T1000 (cell line): ENCODE data around the gene LCN12.

ENCODE experiments used
- DNase-seq: peaks from one replicate; lab custom pipeline; 2025; ENCODE audit warnings: mixed read lengths; lab: John Stamatoyannopoulos, UW

The LCN12 gene

DNA sequence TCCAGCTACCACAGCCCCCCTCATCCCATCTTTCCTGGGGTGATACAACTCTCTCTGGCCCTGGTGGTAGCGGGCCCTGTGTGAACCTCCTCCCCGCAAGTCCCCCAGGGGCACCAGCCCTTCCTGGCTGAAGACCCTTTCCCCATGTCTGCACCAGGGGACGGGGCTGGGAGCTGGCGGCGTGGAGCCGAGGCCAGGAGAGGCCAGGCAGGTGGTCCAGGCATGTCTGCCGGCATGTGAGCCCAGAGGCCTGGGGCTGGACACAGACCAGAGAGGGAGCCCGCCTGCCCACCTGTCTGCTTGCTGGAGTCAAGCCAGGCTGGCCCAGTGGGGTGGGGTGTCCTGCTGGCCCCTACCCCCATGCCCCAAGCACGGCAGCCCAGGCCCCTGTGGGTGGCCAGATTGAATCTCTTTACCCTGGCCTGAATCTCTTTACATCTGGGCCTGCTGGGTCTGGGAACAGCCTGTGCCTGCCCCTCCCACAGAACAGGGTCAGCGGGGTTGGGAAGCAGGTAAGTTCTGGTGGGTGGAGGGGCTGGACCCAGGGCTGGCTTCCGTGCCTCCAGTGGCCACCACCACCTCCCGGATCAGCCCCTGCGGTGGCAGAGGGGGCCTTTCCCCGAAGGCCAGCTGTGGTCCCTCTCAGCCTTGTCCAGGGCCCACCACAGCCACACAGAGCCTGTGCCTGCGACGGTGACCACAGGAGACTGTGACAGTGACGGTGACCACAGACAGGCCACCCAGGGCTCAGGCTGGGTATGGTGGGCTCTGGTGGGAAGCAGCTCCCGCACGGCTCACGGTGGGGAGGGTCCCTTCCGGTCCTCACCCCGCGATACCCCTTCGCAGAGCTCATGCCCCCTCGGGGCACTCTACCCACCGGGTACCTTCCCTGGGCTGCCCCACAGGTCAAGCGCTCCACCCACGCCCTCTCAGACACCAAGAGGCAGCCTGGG, 7.1 kb downstream of the LCN12 start:
- DNase-seq: no peak

DNA sequence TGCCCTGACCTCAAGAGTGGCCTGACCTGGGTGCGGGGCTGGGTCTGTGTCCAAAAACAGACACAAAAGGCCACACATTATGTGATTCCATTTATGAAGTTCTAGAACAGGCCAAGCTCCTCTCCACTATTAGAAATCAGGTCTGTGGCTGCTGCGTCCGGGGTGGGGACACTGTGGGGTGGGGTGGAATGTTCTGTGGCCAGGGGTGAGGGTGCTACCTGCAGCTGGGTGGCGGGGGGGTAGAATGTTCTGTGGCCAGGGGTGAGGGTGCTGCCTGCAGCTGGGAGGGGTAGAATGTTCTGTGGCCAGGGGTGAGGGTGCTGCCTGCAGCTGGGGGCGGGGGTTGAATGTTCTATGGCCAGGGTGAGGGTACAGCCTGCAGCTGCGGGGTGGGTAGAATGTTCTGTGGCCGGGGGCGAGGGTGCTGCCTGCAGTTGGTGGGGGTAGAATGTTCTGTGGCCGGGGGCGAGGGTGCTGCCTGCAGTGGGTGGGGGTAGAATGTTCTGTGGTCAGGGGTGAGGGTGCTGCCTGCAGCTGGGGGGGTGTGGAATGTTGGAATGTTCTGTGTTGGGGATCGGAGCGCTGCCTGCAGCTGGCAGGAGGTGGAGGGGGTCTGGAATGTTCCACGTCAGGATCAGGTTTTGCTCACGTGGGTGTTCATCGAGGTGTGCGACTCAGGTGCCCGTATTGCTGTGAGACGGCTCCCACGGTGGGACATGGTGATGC, 8.3 kb downstream of the LCN12 start:
- no peak for DNase-seq

DNA sequence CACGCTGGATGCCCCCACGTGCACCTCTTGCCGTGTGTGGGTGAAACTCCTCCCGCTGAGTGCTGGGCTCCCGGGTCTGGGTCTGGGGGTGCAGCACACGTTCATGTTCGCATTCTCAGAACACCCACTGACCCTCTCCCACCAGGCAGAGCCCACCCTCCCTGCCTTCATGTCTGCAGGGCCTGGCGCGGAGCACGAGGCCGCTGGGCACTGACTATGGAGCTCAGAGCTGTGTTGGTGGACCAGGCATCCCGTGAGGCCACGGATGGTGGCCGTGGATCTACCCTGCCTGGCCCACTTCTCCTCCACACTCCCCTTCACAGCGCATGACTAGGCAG, 8.8 kb downstream of the LCN12 start:
- no peak for DNase-seq

DNA sequence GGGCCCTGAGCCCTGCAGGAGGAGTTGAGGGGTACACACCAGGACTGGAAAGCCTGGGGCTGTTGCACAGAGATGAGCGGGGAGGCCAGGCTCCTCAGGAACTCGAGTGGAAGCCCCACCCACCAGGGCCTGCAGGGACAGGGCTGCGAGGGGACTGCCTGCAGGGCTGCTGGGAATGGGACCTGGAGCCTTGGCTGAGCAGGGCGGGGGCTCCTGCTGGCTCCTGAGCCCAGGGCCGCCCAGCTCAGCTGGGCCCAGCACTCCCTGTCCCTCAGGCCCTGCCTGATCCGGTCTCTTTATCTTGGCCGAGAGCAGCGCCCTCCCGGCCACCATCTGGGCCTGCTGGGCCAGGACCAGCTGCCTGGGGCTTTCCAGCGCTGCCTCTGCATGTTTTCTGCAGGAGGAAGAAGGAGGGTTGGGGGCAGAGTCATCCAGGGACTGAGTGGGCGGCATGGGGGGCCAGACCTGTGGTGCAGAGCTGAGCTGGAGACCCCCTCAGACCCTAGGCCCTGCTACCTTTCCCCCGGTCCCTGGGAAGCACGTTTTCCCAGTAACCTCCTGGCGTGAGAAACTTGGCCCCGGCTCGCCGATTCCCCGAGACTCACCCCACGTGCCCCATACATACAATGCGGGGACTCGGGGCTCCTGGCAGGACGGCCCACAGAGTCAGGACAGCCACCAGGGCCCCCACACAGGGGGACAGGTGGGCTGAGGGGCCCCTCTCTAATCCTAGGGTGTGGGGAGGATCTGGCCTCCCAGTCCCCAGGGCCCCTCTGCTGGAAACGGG, 9.4 kb downstream of the LCN12 start:
- no peak for DNase-seq

DNA sequence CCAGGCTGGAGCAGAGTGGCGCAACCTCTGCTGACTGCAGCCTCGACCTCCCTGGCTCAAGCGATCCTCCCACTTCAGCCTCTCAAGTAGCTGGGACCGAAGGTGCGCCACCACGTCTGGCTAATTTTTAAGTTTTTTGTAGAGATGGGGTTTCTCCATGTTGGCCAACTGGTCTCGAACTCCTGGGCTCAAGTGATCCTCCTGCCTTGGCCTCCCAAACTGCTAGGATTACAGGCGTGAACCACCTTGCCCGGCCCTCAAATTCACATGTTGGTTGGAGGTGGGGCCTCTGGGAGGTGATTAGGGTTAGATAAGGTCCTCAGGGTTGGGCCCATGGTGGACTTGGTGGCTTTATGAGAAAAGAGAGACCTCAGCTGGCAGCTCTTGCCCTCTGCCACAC, 10.1 kb downstream of the LCN12 start:
- no peak for DNase-seq

DNA sequence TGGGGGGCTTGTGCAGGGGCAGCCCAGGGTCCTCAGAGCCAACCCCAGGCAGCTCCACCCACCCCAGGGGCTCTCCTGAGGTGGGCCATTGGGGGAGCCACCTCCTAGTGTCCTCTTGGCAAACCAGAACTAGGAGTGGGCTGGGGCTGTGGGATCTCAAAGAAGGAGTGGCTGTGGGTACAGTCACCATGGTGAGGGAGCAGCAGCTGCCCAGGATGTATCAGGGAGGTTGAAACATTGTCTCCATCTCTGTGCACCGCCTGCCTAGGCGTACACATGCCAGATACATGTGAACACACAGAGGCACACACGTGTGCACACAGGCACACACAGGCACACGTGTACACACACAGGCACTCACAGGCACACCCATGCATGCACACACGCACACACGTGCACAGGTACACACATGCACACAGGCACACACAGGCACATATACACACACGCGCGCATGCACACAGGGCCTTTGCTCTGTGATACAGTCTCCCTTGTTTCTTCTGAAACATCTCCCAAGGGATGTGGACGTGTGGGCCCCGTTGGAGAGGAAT, 10.7 kb downstream of the LCN12 start:
- no peak for DNase-seq

DNA sequence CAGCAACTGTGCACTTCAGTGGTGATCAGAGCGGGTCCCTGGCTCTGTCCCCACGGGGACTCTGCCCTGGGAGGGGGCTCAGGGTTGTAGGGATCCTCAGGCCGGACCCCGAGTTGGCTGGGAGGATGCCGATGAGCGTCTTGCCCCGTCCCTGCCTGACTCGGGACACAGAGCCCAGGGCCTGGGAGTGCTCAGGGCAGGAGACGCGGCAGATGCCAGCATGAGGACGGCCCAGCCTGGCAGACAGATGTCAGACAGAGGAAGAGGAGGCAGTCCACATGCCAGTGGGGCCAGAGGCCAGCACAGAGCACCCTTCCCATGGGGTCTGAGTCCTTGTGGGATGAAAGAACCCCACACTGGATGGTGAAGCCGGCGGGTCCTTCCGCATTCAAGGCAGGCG, 11.3 kb downstream of the LCN12 start:
- DNase-seq: no peak

DNA sequence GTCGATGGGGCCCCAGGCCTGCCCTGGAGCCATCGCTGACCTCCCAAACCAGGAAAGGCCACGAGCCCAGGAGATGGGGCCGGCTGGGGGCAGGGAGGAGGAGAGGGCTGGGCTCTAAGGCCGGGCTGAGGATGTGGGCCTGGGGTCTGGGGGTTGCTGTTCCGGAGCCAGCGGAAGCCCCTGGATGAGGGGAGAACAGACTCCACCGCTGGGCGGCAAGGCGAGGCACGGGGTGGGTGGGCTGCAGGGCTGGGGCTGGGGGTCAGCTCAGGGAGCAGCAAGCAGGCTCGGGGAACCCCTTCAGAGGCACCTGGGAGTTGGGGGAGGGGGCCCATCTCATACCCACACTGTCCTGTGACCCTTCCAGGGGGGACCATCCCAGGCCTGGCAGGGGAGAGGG, 11.7 kb downstream of the LCN12 start:
- DNase-seq: no peak

DNA sequence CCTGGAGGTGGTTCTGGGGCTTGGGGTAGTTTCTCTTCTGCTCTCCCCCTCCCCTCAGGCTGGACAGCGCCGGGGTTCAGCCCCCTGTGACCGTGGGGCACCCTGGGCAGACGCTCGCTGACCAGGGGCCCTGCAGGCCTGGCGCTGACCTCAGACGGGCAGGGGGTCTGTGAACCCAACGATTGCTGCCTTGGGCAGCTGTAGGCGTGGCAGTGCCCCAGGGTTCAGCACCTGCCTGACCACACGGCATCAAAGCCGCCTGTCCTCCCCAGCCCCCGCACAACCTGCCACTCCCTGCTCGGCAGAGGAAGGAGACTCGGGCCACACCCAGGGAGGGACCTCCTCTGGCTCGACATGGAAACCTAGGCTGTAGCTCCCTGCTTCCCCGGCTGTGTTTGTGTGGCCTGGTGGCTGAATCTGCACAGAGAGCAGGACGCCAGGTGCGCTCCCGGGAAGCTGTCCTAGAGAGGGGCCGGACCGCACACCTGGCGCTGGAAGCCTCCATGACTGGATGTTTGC, 12.2 kb downstream of the LCN12 start:
- no peak for DNase-seq

DNA sequence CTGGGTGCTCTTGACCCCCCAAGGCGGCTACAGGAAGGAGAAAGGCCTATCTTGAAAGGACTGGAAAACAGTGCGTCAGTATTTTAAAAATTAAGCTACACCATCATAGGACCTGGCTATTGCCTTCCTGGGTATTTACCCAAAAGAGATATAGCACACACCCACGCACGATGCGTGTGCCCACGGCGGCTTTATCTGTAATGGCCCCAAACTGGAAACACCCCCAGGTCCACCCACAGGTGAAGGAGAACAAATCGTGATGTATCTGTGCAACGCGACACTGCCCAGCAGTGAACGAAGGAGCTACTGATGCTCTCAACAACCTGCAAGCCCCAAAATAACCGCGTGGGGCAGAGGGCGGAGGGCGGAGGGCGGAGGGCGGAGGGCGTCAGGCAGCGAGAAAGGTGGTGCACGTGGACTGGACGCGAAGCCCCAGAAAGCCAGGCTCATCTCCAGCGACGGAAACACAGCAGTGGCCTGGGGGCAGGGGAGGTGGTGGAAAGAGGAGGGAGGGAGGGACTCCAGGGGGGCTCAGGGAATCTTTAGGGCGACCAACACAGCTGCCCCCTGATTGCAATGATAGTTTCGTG, 12.9 kb downstream of the LCN12 start:
- DNase-seq: no peak

DNA sequence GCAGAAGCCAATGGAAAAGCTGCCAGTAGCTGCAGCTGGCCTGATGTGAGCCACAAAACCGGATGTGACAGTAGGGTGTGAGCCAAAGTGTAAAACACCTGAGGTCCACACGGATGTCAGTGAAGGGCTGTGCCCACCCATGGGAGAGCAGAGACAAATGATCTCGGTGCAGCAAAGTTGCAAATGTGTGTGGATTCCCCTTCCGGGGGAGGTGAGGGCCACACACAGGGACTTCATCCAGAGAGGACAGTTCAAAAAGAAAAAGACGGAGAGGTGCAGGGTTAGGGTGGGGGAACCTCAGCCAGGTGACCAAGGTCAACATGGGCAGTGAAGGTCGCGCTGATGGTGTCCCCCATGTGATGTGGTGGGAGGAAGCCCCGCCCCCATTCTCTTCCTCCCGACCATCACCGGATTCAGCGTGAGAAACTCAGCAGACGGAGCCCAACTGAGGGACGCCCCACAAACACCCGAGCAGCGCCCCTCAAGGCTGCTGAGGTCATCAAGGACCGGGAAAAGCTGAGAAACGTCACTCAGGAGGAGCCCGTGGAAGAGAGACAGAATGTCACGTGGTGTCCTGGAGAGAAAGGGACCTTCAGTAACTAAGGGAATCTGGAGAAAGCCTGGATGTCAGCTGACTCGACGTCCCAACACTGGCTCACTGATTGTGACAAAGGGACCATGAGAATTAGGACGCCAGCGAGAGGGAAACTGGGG, 13.9 kb downstream of the LCN12 start:
- DNase-seq: no peak

DNA sequence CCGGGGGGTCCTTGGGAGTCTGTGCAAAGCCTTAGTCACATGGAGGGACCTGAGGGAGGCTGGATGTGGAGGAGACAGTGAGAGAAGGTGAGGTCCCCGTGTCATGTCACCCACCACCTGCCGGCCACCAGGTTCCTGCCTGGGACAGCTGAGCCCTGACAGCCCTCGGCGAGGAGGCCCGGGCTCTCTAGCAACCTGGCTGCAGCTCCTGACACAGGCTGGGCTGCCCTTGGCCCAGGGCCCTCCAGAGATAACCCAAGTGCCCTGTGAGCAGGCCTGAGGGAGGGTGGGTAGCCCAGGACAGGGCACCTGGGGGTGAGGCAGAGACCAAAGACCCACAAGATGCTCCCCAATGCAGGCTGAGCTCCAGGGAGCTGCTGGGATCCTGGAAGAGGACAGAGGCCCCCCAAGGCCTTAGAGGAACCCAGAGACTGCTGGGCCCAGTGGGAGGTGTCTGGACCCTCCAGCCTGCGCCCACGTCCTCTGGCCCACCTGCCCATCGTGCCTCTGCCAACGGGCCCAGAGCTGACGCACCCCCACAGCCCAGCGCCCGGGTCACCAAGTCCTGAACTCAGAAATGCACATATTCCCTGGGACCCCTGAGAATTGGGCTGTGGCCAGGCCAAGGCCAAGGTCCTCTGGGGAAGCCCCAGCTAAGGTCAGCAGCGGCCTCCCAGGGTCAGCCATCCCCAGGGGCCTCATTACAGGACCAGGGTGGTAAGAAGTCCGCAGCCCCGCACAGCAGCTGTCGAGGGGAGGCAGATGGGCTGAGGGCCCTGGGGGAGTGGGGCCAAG, 16.5 kb downstream of the LCN12 start:
- DNase-seq: no peak

DNA sequence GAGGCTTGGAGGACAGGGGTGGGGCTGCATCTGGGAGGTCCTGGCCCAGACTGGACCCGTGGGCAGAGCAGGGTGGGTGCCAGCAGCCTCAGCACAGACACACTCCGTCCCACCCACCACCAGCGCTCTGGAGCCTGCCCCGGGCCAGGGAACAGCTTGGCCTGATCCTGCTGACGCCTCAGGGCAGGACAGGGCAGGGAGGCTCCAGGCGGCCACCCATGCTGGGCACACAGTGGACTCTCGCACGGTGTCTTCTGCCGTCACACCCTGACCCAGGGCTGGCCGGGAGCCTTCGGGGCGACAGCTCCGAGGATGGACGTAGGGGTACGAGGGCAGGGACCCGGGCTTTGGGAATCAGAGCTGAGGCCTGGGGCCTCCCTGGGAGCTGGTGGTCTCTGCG, 17.1 kb downstream of the LCN12 start:
- DNase-seq: no peak

DNA sequence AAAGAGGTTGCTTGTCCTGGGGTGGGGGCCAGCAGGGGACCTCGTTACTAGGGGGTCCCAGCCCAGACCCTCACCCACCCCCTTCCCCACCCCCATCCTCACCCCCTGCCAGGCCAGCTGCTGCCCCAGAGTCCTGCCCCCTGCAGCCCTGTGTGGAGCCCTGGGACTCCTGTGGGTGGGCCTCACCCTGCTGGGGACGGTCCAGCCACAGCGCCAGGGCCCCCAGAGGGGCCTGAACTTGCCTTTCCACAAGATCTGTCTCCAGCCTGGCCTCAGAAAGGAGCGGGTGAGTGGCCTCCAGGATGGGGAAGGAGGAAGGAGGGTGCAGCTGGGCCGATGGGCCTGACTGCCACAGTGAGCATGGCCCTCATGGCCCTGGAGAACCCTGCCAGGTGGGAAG, 17.7 kb downstream of the LCN12 start:
- DNase-seq: no peak

DNA sequence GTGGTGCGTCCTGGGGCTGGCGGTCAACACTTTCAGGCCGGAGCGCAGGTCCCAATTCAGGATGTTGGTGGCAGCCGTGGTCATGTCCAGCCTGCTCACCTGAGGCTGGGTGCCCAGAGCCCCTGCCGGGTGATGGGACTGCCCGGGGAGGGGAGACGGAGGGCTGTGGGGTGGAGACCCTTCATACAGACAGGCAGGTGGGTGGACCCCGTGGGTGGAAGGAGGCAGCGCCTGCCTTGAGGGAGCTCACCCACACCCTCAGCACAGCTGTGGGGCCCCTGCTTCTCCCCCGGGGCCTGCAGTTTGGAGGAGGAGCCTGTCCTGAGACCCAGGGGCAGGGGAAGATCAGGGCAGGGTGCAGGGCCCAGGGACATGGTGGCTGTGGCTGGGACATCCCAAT, 18.3 kb downstream of the LCN12 start:
- no peak for DNase-seq

DNA sequence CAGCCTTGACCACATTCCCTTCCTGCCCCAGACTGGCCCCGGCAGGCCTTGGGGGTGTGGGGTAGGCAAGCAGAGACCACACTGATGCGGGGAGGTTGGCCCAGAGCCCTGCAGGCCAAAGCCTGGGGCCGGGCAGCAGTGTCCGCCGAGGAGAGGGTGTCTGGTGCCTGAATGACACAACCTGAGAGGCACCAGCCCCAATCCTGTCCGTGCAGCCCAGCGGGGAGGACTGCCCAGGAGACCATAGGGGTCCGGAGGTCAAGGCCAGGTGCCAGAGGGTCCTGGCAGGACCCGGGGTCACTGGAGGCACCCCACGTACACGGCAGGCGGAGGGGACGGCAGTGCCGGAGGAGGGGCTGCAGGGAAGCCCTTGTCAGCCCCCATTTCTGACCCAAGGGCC, 19.7 kb downstream of the LCN12 start:
- DNase-seq: no peak

DNA sequence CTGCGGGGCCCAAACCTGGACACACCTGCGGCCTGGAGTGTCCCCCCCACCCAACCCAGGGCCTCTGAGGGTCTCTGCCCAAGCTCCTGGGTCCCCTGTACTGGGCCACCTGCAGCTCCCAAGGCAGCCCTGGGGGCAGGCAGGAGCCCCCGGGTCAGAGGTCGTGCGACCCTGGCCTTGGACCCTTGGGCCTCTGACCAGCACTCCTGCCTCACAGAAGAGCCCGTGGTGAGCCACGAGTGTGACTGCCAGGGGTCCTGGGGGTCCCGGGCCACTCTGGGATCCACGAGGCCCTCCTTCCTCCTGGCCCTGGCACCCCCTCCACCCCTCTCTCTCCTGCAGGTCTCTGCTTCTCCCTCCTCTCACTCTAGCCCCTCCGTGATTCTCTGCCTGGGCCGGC, 20.3 kb downstream of the LCN12 start:
- no peak for DNase-seq

DNA sequence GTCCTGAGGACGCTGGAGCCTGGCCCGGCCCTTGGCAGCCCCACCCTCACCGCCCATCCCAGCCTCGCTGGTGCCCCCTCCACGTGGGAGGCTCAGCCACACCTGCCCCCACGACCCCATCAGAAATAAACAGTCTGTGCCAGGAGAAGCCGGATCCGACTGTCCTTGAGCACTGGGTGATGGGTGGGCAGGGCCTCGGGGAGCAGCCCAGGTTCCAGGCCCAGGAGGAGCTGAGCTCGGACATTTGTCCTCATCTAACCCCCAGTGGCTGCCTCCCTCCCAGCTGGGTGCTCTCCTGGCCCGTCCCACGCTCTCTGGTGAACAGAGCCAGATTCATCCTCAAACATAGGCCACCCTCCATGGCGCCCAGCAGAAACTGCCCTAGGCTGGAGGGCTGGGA, 20.7 kb downstream of the LCN12 start:
- DNase-seq: no peak

DNA sequence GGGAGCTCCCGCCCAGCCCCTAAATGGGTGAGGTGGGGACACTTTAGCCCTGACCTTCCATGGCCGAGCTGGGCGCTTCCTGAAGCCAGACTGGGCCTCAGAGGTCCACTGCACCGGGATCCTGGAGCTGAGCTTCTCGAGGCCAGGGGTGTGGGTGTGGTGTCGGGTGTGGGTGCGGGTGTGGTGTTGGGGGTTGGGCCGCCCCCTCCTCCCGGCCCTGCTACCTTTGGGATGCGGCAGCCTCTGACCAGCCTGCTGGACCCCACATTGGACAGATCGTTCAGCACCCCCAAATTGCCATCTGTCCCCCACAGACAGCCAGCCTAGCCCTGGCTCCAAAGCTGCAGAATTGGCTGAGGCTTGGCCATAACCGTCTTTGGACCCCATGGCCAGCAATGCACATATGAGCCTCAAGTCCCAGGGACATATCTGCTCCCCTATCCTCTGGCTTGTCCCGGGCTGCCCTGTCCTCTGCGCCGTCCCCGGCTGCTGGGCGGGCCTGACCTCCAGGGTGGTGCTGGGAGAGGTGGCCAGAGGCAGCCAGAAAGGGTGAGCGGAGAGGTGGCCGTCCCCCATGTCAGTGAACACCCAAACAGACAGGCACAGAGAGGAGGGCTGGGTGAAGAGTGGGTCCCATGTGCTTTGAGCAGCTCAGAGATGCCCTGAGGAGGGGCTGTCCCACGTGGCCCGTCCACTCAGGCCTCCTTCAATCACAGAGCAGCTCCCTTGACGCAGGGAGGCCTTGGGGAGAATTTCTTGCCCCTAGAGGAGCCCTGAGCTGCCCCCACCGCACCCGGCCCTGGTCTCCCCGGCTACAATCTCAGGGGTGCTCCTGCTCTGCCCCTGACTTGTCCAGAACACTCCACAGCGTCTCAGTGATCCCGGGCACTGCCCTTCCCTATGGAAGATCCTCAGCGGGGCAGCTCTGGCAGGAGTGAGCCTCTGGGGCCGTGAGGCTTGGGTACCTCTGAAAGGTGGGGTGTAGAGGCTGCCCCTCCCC, 21.8 kb downstream of the LCN12 start:
- no peak for DNase-seq
